Stomach (tissue), 9 donors: ENCODE measurements around the gene NCMAP. TPM values are rescaled to one million over a fixed set of nuclear protein-coding genes. Genes with fewer than 3 reads are reported as not detected.

Experiments used
- DNase-seq, 2 donors: peaks; one replicate each; pipeline versions ENCODE4 v3.0.0 to v3.0.0-alpha.2; 2013 to 2019
- H3K27ac ChIP-seq, 5 donors: fragments of 200-600 bp in 4 of 5; sonication (generic) in 4 of 5; one replicate each; pipeline ENCODE4 v1.5.1; 2013 to 2019; ENCODE audit warnings: mild to moderate bottlenecking in 1 of 5, moderate library complexity in 1 of 5
- H3K27me3 ChIP-seq, 3 donors: fragments of 200-600 bp; sonication (generic); one replicate each; pipeline ENCODE4 v1.5.1; 2017 to 2019; ENCODE audit warnings: mixed run types in 1 of 3
- H3K36me3 ChIP-seq, 4 donors: fragments of 200-600 bp; sonication (generic); 1 replicate in 3 of 4; 2 replicates in 1 of 4; pipeline ENCODE4 v1.5.1; 2016 to 2019
- H3K4me1 ChIP-seq, 4 donors: fragments of 200-600 bp; sonication (generic); one replicate each; pipeline ENCODE4 v1.5.1; 2016 to 2019
- H3K4me3 ChIP-seq, 4 donors: fragments of 200-600 bp; sonication (generic) in 3 of 4; one replicate each; pipeline ENCODE4 v1.5.1; 2016 to 2019; ENCODE audit warnings: mild to moderate bottlenecking in 1 of 4
- H3K9me3 ChIP-seq, 4 donors: fragments of 200-600 bp; sonication (generic); one replicate each; pipeline ENCODE4 v1.5.1; 2016 to 2019
- EP300 ChIP-seq: sonication (generic); formaldehyde crosslinking; IDR thresholded peaks from one replicate; pipeline ENCODE4 v1.6.1; 2017; ENCODE audit warnings: antibody characterized with exemption
- POLR2A ChIP-seq, 4 donors: fragments of 450-650 bp; IDR thresholded peaks; one replicate each; pipeline ENCODE4 v1.6.1; 2016; ENCODE audit warnings: antibody characterized with exemption in 4 of 4, control low read depth in 2 of 4, mild to moderate bottlenecking in 1 of 4, moderate library complexity in 1 of 4
- POLR2AphosphoS5 ChIP-seq, 3 donors: sonication (generic); formaldehyde crosslinking; IDR thresholded peaks; one replicate each; pipeline ENCODE4 v1.6.1; 2016; ENCODE audit warnings: antibody characterized with exemption in 3 of 3
- WGBS, 5 donors: extraction: QIAGEN DNeasy Blood & Tissue Kit in 3 of 5; methylation state at CpG; one replicate each; pipeline versions ENCODE4 v1.1.5 to v1.1.7; 2013 to 2018; 5-methylcytosine and 5-hydroxymethylcytosine counted together
- intact Hi-C: fragments of 100-400 bp; cut with DNase I; formaldehyde crosslinking; loops from one replicate; pipeline ENCODE4 v1.15.1; 2023; ENCODE audit warnings: low total_unique reads
- polyA plus RNA-seq, 3 donors: library from polyadenylated mRNA; stranded (reverse); fragments of 200-250 nt; gene quantifications; one replicate each; pipeline ENCODE4 v1.2.3, GENCODE V29; 2013
- total RNA-seq, 5 donors: library from RNA; depleted of rRNA; stranded (reverse); fragments of >200 nt; gene quantifications; one replicate each; pipeline versions ENCODE4 v1.1.0 to v1.2.3, GENCODE V29; 2014 to 2016
- TF ChIP-seq, protein P1 (sequence below), 7 experiments: fragments of 450-650 bp in 4 of 7; fragments of 200-600 bp in 3 of 7; sonication (generic) in 3 of 7; IDR thresholded peaks; one replicate each; pipeline ENCODE4 v1.5.1; 2016 to 2019; ENCODE audit warnings: antibody characterized with exemption in 7 of 7, control low read depth in 2 of 7, mild to moderate bottlenecking in 1 of 7
- donor health status: healthy with polysubstance abuse.
- donor health status: Bipolar disorder and iron deficiency.
- donor health status: healthy.

The NCMAP gene
- total and polyA plus RNA-seq, 8 donors, result 0.29 to 9.3 (median 4.1) TPM

DNA sequence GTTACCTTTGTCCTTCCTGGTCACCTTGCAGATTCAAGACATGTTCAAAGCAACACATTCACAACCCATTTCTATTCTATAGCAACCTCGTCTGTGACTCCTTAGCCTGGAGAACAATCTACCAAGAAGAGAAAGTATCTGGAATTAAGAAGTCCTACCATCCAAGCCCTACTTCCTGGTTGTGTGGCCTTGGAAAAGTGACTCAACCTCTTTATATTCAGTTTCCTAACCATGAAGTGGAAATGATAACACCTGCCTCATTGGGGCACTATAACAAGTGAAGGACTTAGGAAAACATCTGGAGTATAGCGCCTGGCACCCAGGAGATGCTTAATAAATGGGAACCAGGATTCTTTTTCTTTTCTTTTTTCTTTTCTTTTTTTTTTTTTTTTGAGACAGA, 50.7 kb downstream of the NCMAP start:
- no peak overlapping the region for H3K4me3 ChIP-seq
- peaks cover 0 to 10% (median 0%) of the 10 kb centered on the region in 3 donors for H3K27me3 ChIP-seq
- DNase-seq, result no peak
- no peak overlapping the region for H3K27ac ChIP-seq
- intact Hi-C loops, result no loop called here
- no peaks in the 10 kb centered on the region for H3K36me3 ChIP-seq
- no peaks in the 10 kb centered on the region for H3K9me3 ChIP-seq
- TF ChIP-seq EP300, result no peak
- 85 to 93% (median 92%) methylated on average over 2 of the region's 2 CpGs for whole genome bisulfite sequencing, 5 donors
- no peaks in the 10 kb centered on the region for H3K4me1 ChIP-seq

DNA sequence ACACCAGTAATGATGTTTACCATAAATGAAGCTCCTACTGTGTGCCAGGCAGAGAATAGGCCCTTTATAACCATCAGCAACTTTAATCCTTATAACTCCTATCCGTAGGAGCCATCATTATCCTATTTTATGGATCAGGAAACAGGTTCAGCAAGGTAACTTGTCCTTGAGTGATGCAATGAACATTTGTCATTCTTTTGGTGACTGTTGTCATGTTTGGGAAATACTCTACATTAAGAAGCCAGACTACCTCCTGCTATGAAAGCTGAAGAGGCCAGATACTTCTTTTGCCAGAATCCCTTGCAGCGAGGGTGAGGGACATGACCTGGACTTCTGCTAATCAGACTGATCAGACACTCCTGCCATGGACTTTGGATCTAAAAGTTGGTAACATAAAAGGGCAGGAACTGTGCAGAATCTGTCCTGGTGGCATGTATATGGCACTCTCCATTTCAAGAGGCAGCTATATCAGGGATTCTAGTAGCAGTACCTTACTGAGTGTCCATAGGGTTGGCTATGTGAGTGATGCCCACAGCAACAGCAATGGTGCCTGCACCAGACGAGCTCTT, 54.1 kb downstream of the NCMAP start:
- no peaks in the 10 kb centered on the region for H3K36me3 ChIP-seq
- no peak overlapping the region for H3K27ac ChIP-seq
- DNase-seq, result no peak
- WGBS, 5 donors, result 65 to 88% (median 75%) methylated on average over 2 to 3 of the region's 3 CpGs
- H3K27me3 ChIP-seq, result peaks cover 0 to 10% (median 0%) of the 10 kb centered on the region in 3 donors
- H3K4me1 ChIP-seq, result no peaks in the 10 kb centered on the region
- intact Hi-C loops, result no loop called here
- no peak overlapping the region for H3K4me3 ChIP-seq
- no peak for TF ChIP-seq POLR2AphosphoS5 (IDR thresholded peaks at IDR 0.05)
- TF ChIP-seq, protein P1, sequence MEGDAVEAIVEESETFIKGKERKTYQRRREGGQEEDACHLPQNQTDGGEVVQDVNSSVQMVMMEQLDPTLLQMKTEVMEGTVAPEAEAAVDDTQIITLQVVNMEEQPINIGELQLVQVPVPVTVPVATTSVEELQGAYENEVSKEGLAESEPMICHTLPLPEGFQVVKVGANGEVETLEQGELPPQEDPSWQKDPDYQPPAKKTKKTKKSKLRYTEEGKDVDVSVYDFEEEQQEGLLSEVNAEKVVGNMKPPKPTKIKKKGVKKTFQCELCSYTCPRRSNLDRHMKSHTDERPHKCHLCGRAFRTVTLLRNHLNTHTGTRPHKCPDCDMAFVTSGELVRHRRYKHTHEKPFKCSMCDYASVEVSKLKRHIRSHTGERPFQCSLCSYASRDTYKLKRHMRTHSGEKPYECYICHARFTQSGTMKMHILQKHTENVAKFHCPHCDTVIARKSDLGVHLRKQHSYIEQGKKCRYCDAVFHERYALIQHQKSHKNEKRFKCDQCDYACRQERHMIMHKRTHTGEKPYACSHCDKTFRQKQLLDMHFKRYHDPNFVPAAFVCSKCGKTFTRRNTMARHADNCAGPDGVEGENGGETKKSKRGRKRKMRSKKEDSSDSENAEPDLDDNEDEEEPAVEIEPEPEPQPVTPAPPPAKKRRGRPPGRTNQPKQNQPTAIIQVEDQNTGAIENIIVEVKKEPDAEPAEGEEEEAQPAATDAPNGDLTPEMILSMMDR (IDR thresholded peaks at IDR 0.05), result no peak
- TF ChIP-seq EP300, result no peak
- TF ChIP-seq POLR2A (IDR thresholded peaks at IDR 0.05), result no peak
- H3K9me3 ChIP-seq, result no peaks in the 10 kb centered on the region

DNA sequence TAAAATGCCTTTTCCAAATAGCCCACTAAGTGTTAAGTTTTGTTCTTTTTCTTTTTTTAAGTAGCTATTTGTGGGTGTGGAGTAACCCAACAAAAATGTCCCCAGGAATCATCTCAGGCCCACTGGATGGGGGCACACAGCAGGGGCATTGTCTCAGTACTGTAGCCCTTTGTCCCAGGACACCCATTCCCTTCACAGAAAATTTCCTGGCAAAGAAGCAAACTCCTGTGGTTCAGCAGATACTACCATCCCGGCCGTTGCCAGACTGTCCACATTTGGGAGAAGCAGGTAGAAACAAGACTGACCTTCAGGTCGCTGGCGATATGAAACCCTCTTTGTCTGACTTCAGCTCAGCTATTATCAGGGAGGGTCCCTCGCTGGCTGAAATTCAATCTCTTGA, 63.5 kb downstream of the NCMAP start:
- TF ChIP-seq EP300, result no peak
- TF ChIP-seq, protein P1 (IDR thresholded peaks at IDR 0.05), result no peak
- DNase-seq, result peak in 1 of 2 donors; percentile 33
- no peak overlapping the region for H3K4me3 ChIP-seq
- no peaks in the 10 kb centered on the region for H3K4me1 ChIP-seq
- H3K36me3 ChIP-seq, result no peaks in the 10 kb centered on the region
- no peaks in the 10 kb centered on the region for H3K9me3 ChIP-seq
- intact Hi-C loops, result no loop called here
- no peak overlapping the region for H3K27ac ChIP-seq
- H3K27me3 ChIP-seq, result no peaks in the 10 kb centered on the region
- WGBS, 5 donors, result 35 to 73% (median 49%) methylated on average over 5 of the region's 5 CpGs

DNA sequence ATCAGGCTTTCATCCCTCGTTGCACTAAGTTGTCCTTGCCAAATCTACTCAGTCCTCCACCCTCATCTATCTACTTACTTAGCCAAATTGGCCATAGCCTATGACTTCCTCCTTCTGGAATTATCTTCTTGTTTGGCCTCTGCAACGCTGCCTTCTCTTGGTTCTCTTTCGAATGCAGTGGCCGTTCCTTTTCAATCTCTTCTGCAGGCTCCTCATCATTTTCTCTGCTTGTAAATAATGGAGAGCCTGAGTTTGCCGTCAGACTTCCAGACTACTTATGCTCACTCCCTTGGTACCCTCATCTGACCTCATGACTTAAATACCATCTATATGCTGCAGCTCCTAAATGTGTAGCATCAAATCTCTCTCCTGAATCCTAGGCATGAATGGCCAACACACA, 64.8 kb downstream of the NCMAP start:
- DNase-seq, result no peak
- Histone ChIP-seq H3K4me3 (no peak overlapping the region), H3K9me3 (no peaks in the 10 kb centered on the region), H3K27ac (no peak overlapping the region), H3K36me3 (no peaks in the 10 kb centered on the region), H3K4me1 (no peaks in the 10 kb centered on the region), H3K27me3 (no peaks in the 10 kb centered on the region)
- 66 to 87% (median 77%) methylated on average over 5 of the region's 5 CpGs for WGBS, 5 donors
- no peak for TF ChIP-seq POLR2A (IDR thresholded peaks at IDR 0.05)
- no peak for TF ChIP-seq POLR2AphosphoS5 (IDR thresholded peaks at IDR 0.05)
- TF ChIP-seq, protein P1 (IDR thresholded peaks at IDR 0.05), result no peak
- TF ChIP-seq EP300, result no peak
- intact Hi-C loops, result no loop called here

DNA sequence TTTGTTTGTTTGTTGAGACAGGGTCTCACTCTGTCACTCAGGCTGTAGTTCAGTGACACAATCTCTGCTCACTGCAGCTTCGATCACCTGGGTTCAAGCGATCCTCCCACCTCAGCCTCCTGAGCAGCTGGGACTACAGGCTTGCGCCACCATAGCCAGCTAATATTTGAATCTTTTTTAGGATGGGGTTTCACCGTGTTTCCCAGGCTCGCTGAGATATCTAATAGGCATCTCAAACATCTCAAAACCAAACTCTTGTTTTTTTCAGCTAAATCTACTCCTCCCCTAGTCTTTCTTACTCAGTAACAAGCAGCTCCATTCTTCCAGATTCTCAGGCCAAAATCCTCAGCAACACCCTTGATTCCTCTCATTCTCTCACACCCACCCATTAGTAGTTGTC, 65.2 kb downstream of the NCMAP start:
- intact Hi-C loops, result no loop called here
- no peak overlapping the region for H3K27ac ChIP-seq
- no peaks in the 10 kb centered on the region for H3K4me1 ChIP-seq
- H3K4me3 ChIP-seq, result no peak overlapping the region
- no peak for DNase-seq
- 82 to 92% (median 88%) methylated on average over 5 of the region's 5 CpGs for WGBS, 5 donors
- TF ChIP-seq EP300, result no peak
- TF ChIP-seq POLR2AphosphoS5 (IDR thresholded peaks at IDR 0.05), result no peak
- TF ChIP-seq POLR2A (IDR thresholded peaks at IDR 0.05), result no peak
- TF ChIP-seq, protein P1 (IDR thresholded peaks at IDR 0.05), result no peak
- H3K9me3 ChIP-seq, result no peaks in the 10 kb centered on the region
- H3K27me3 ChIP-seq, result no peaks in the 10 kb centered on the region
- no peaks in the 10 kb centered on the region for H3K36me3 ChIP-seq
